Neural cell (in vitro differentiated cells): Measurements from ENCODE around the gene EMC8. TPM values are rescaled to one million over a fixed set of nuclear protein-coding genes. Genes with fewer than 3 reads are reported as not detected.

Source experiments
- H2AFZ ChIP-seq: fragments of 200-600, 300-800 bp; sonication (generic), shearing (Covaris generic); 2 replicates; pipeline ENCODE4 v1.6.0; 2014; ENCODE audit warnings: low read depth, mild to moderate bottlenecking, antibody characterized with exemption, low read length, moderate library complexity
- H3F3A ChIP-seq: fragments of 200-600 bp; shearing (Covaris generic); 2 replicates; pipeline ENCODE4 v1.6.1; 2016; ENCODE audit warnings: mild to moderate bottlenecking, moderate library complexity, mixed read lengths, antibody characterized with exemption, low read length; ENCODE audit not compliant: insufficient read depth, poor library complexity, severe bottlenecking
- H3K27ac ChIP-seq: fragments of 200-600, 300-800 bp; sonication (generic), shearing (Covaris generic); 2 replicates; pipeline ENCODE4 v1.5.1; 2014; ENCODE audit warnings: mild to moderate bottlenecking, low read length, moderate library complexity
- H3K27me3 ChIP-seq: fragments of 300-800, 200-600 bp; sonication (generic), shearing (Covaris generic); 2 replicates; pipeline ENCODE4 v1.6.0; 2014; ENCODE audit warnings: mild to moderate bottlenecking, low read depth, low read length, moderate library complexity; ENCODE audit not compliant: insufficient read depth
- H3K36me3 ChIP-seq: fragments of 300-800, 200-600 bp; sonication (generic), shearing (Covaris generic); 2 replicates; pipeline ENCODE4 v1.5.1; 2014; ENCODE audit warnings: mild to moderate bottlenecking, antibody characterized with exemption, low read length, moderate library complexity; ENCODE audit not compliant: insufficient read depth
- H3K4me2 ChIP-seq: fragments of 300-800, 200-600 bp; sonication (generic), shearing (Covaris generic); 2 replicates; pipeline ENCODE4 v1.6.0; 2014; ENCODE audit warnings: mild to moderate bottlenecking, low read length
- H3K4me3 ChIP-seq: fragments of 300-800, 200-600 bp; sonication (generic), shearing (Covaris generic); 2 replicates; pipeline ENCODE4 v1.5.1; 2014; ENCODE audit warnings: mild to moderate bottlenecking, low read length, moderate library complexity
- H3K79me2 ChIP-seq: fragments of 200-600 bp; shearing (Covaris generic); replicated peaks from 2 replicates; pipeline ENCODE4 v1.6.0; 2014; ENCODE audit warnings: mild to moderate bottlenecking, low read length, moderate library complexity; ENCODE audit not compliant: insufficient read depth
- H3K9ac ChIP-seq: fragments of 300-800, 200-600 bp; sonication (generic), shearing (Covaris generic); 2 replicates; pipeline ENCODE4 v1.6.1; 2016; ENCODE audit warnings: mild to moderate bottlenecking, low read length, mixed read lengths
- H3K9me2 ChIP-seq: fragments of 200-600 bp; shearing (Covaris generic); 2 replicates; pipeline ENCODE4 v1.6.1; 2016; ENCODE audit warnings: mild to moderate bottlenecking, low read length, mixed read lengths; ENCODE audit not compliant: insufficient read depth
- H3K9me3 ChIP-seq: fragments of 200-600, 300-800 bp; sonication (generic), shearing (Covaris generic); 2 replicates; pipeline ENCODE4 v1.6.1; 2016; ENCODE audit warnings: mild to moderate bottlenecking, mixed run types, low read length, moderate library complexity, mixed read lengths
- H4K20me1 ChIP-seq: fragments of 200-600 bp; shearing (Covaris generic); 2 replicates; pipeline ENCODE4 v1.6.1; 2016; ENCODE audit warnings: mild to moderate bottlenecking, mixed run types; ENCODE audit not compliant: insufficient read depth
- CTCF ChIP-seq: fragments of 450-650 bp; IDR thresholded peaks from 2 replicates; pipeline ENCODE4 v1.5.1; 2014; ENCODE audit warnings: antibody characterized with exemption, mild to moderate bottlenecking, moderate library complexity; ENCODE audit not compliant: poor library complexity, severe bottlenecking
- EP300 ChIP-seq: fragments of 450-650 bp; conservative IDR thresholded peaks from 2 replicates; pipeline ENCODE4 v1.6.1; 2014; ENCODE audit warnings: antibody characterized with exemption, mild to moderate bottlenecking, moderate library complexity; ENCODE audit not compliant: poor library complexity, severe bottlenecking
- EZH2 ChIP-seq: fragments of 200-600, 300-800 bp; shearing (Covaris generic), sonication (generic); IDR thresholded peaks from 2 replicates; pipeline ENCODE4 v1.6.1; 2014; ENCODE audit warnings: antibody characterized with exemption, low read length, borderline replicate concordance, mild to moderate bottlenecking; ENCODE audit not compliant: insufficient read depth, poor library complexity, severe bottlenecking
- MXI1 ChIP-seq: fragments of 450-650 bp; conservative IDR thresholded peaks from 2 replicates; pipeline ENCODE4 v1.6.1; 2014; ENCODE audit warnings: antibody characterized with exemption, mild to moderate bottlenecking; ENCODE audit not compliant: poor library complexity, severe bottlenecking
- POLR2AphosphoS5 ChIP-seq: IDR thresholded peaks from 2 replicates; pipeline ENCODE4 v1.6.1; 2012
- RAD21 ChIP-seq: fragments of 450-650 bp; conservative IDR thresholded peaks from 2 replicates; pipeline ENCODE4 v1.6.1; 2014; ENCODE audit warnings: antibody characterized with exemption, mild to moderate bottlenecking, moderate library complexity
- REST ChIP-seq: IDR thresholded peaks from 2 replicates; pipeline ENCODE4 v1.6.1; 2012; ENCODE audit warnings: borderline replicate concordance
- SMC3 ChIP-seq: fragments of 450-650 bp; conservative IDR thresholded peaks from 2 replicates; pipeline ENCODE4 v1.6.1; 2014; ENCODE audit warnings: antibody characterized with exemption, mild to moderate bottlenecking, moderate library complexity; ENCODE audit not compliant: poor library complexity
- TAF1 ChIP-seq: IDR thresholded peaks from 2 replicates; pipeline ENCODE4 v1.6.1; 2012; ENCODE audit warnings: low read depth
- polyA plus RNA-seq: library from polyadenylated mRNA; depleted of rRNA; stranded (reverse); fragments of >200 nt; gene quantifications from 2 replicates; pipeline ENCODE4 v1.2.3, GENCODE V29; 2014

EMC8 gene
- polyA plus RNA-seq, 1 donor from 2014 or later = 38.9 TPM

- no peaks in the 10 kb centered on the region for H3K79me2 ChIP-seq
- no peaks in the 10 kb centered on the region for H3K9me3 ChIP-seq
- H3K36me3 ChIP-seq = no peaks in the 10 kb centered on the region
- H3K9me2 ChIP-seq = no peaks in the 10 kb centered on the region
- peaks cover 5% of the 10 kb centered on the region for H3K27me3 ChIP-seq
- H3K4me2 ChIP-seq = no peak overlapping the region
- no peaks in the 10 kb centered on the region for H3F3A ChIP-seq
- TF ChIP-seq REST (no peak), EP300 (no peak), CTCF (no peak), SMC3 (no peak), EZH2 (no peak), POLR2AphosphoS5 (no peak), MXI1 (no peak), RAD21 (no peak), TAF1 (no peak)
- no peak overlapping the region for H3K4me3 ChIP-seq
- H2AFZ ChIP-seq = no peak overlapping the region
- H3K27ac ChIP-seq = no peak overlapping the region
- no peak overlapping the region for H3K9ac ChIP-seq
- H4K20me1 ChIP-seq = no peaks in the 10 kb centered on the region
Observed at GRCh38 chr16:85820604-85821372, 21.4 kb upstream of the EMC8 start.

- Histone ChIP-seq H3K4me2 (no peak overlapping the region), H3F3A (no peaks in the 10 kb centered on the region), H3K4me3 (no peak overlapping the region), H3K9me2 (no peaks in the 10 kb centered on the region), H3K36me3 (no peaks in the 10 kb centered on the region), H3K79me2 (no peaks in the 10 kb centered on the region), H3K27me3 (peaks cover 5% of the 10 kb centered on the region), H3K27ac (no peak overlapping the region), H3K9ac (no peak overlapping the region), H2AFZ (no peak overlapping the region), H3K9me3 (no peaks in the 10 kb centered on the region), H4K20me1 (no peaks in the 10 kb centered on the region)
- TF ChIP-seq TAF1 (no peak), MXI1 (no peak), EP300 (no peak), POLR2AphosphoS5 (no peak), RAD21 (no peak), SMC3 (no peak), EZH2 (no peak)
Observed at GRCh38 chr16:85819771-85820170, 20.4 kb upstream of the EMC8 start.
